LNCaP clone FGC (cell line): ENCODE measurements around the gene RADX.

Experiments
- DNase-seq: peaks from one replicate; pipeline ENCODE4 v3.0.0-alpha.2; 2011; ENCODE audit warnings: low read depth
- H3K4me3 ChIP-seq: 2 replicates; pipeline ENCODE4 v1.5.1; 2011; ENCODE audit warnings: mild to moderate bottlenecking, low read depth, low read length, control low read depth
- CTCF ChIP-seq: IDR thresholded peaks from 2 replicates; pipeline ENCODE4 v1.5.1; 2012; ENCODE audit warnings: mild to moderate bottlenecking; ENCODE audit not compliant: control insufficient read depth, insufficient read depth; ENCODE audit errors: extremely low read depth

The RADX gene

GRCh38 chrX:106606571-106606970 lies 5.2 kb upstream of the RADX start:
- no peak overlapping the region for H3K4me3 ChIP-seq
- DNase-seq = no peak
- no peak for TF ChIP-seq CTCF

GRCh38 chrX:106608016-106608415 lies 3.8 kb upstream of the RADX start:
- no peak for DNase-seq
- no peak for TF ChIP-seq CTCF

GRCh38 chrX:106611317-106611678 lies 480 bp upstream of the RADX start:
- no peak for TF ChIP-seq CTCF
- peak overlapping the region; percentile 49 for H3K4me3 ChIP-seq
- no peak for DNase-seq

More at GRCh38 chrX:106608016-106608415, 3.8 kb upstream of the RADX start:
- no peak overlapping the region for H3K4me3 ChIP-seq

GRCh38 chrX:106612393-106612763 lies 600 bp downstream of the RADX start:
- peak overlapping the region; percentile 49 for H3K4me3 ChIP-seq
- no peak for DNase-seq
- TF ChIP-seq CTCF = no peak

GRCh38 chrX:106613277-106613676 lies 1.5 kb downstream of the RADX start:
- no peak for DNase-seq
- TF ChIP-seq CTCF = no peak
- no peak overlapping the region for H3K4me3 ChIP-seq

GRCh38 chrX:106615041-106615440 lies 3.3 kb downstream of the RADX start:
- no peak overlapping the region for H3K4me3 ChIP-seq
- no peak for TF ChIP-seq CTCF
- DNase-seq = no peak

GRCh38 chrX:106619797-106620196 lies 8.0 kb downstream of the RADX start:
- DNase-seq = no peak
- no peak overlapping the region for H3K4me3 ChIP-seq
- TF ChIP-seq CTCF = peak; percentile 46; the same call in 1 of the 2 replicates
